Umbilical cord (tissue), 2 donors: ENCODE results near the gene IQGAP1. TPM values are rescaled to one million over a fixed set of nuclear protein-coding genes. Genes with fewer than 3 reads are reported as not detected.

ENCODE experiments used
- DNase-seq: peaks from one replicate; pipeline ENCODE4 v3.0.0-alpha.2; 2015; ENCODE audit warnings: low spot score
- total RNA-seq: library from RNA; depleted of rRNA; stranded (reverse); fragments of >200 nt; gene quantifications from one replicate; pipeline ENCODE4 v1.2.3, GENCODE V29; 2014; ENCODE audit warnings: low replicate concordance; ENCODE audit not compliant: insufficient read depth

IQGAP1 gene
- total RNA-seq, 1 donor from 2014 or later, result 247 TPM

GRCh38 chr15:90365414-90366055, 22.5 kb upstream of the IQGAP1 start:
- DNase-seq, result no peak

- peak; percentile 88 for DNase-seq
Measured at GRCh38 chr15:90367576-90367975, 20.5 kb upstream of the IQGAP1 start.

- no peak for DNase-seq
Measured at GRCh38 chr15:90375071-90375470, 13.0 kb upstream of the IQGAP1 start.

GRCh38 chr15:90376789-90377188, 11.3 kb upstream of the IQGAP1 start:
- DNase-seq, result no peak

- DNase-seq, result no peak
Measured at GRCh38 chr15:90379263-90379662, 8.8 kb upstream of the IQGAP1 start.

- DNase-seq, result no peak
Measured at GRCh38 chr15:90381515-90381914, 6.5 kb upstream of the IQGAP1 start.

GRCh38 chr15:90382320-90382719, 5.7 kb upstream of the IQGAP1 start:
- DNase-seq, result no peak

- no peak for DNase-seq
Measured at GRCh38 chr15:90386221-90386620, 1.8 kb upstream of the IQGAP1 start.

GRCh38 chr15:90388462-90389380, 679 bp downstream of the IQGAP1 start:
- peak; percentile 68 for DNase-seq

GRCh38 chr15:90389513-90389912, 1.5 kb downstream of the IQGAP1 start:
- no peak for DNase-seq

GRCh38 chr15:90393040-90393439, 5.0 kb downstream of the IQGAP1 start:
- no peak for DNase-seq

- DNase-seq, result no peak
Measured at GRCh38 chr15:90394074-90394473, 6.0 kb downstream of the IQGAP1 start.

- no peak for DNase-seq
Measured at GRCh38 chr15:90394748-90395442, 6.9 kb downstream of the IQGAP1 start.

GRCh38 chr15:90396321-90396720, 8.3 kb downstream of the IQGAP1 start:
- no peak for DNase-seq

- DNase-seq, result no peak
Measured at GRCh38 chr15:90400005-90400758, 12.1 kb downstream of the IQGAP1 start.

GRCh38 chr15:90400759-90401314, 12.8 kb downstream of the IQGAP1 start:
- DNase-seq, result peak; percentile 97

GRCh38 chr15:90401495-90401894, 13.5 kb downstream of the IQGAP1 start:
- no peak for DNase-seq

- peak; percentile 87 for DNase-seq
Measured at GRCh38 chr15:90402223-90402622, 14.2 kb downstream of the IQGAP1 start.

- DNase-seq, result no peak
Measured at GRCh38 chr15:90402767-90403166, 14.7 kb downstream of the IQGAP1 start.

- peak; percentile 84 for DNase-seq
Measured at GRCh38 chr15:90405055-90405607, 17.1 kb downstream of the IQGAP1 start.

GRCh38 chr15:90407336-90407735, 19.3 kb downstream of the IQGAP1 start:
- DNase-seq, result no peak
